ENCODE results near the gene ASCL2.

Gene ASCL2

GRCh38 chr11:2261436-2262230 lies 8.8 kb downstream of the ASCL2 start:
- Histone ChIP-seq H3K79me2 (ENCODE audit: control insufficient read depth, low read length) (no peaks in the 10 kb centered on the region), H3K27ac (ENCODE audit: low read depth, low read length) (no peak overlapping the region), H4K20me1 (ENCODE audit: control insufficient read depth, insufficient read depth, low read depth, low read length) (no peaks in the 10 kb centered on the region), H3K4me2 (ENCODE audit: low read length) (no peak overlapping the region), H3K9me3 (ENCODE audit: control insufficient read depth, insufficient read depth, low read length) (no peaks in the 10 kb centered on the region), H3K4me3 (ENCODE audit: low read length) (no peak overlapping the region), H3K9me2 (replicated peaks; ENCODE audit: control insufficient read depth, low read length) (no peaks in the 10 kb centered on the region), H3K36me3 (ENCODE audit: control insufficient read depth, low read length) (no peaks in the 10 kb centered on the region), H3F3A (ENCODE audit: control insufficient read depth, insufficient read depth) (peaks cover 3% of the 10 kb centered on the region; the same call in 1 of the 2 replicates), H3K27me3 (ENCODE audit: control insufficient read depth, low read length) (no peaks in the 10 kb centered on the region), H3K4me1 (ENCODE audit: control insufficient read depth, low read length) (peaks cover 17% of the 10 kb centered on the region)
- TF ChIP-seq EZH2phosphoT487 (IDR thresholded peaks at IDR 0.05; ENCODE audit: borderline replicate concordance, low read length) (no peak), CTCF (IDR thresholded peaks at IDR 0.05; ENCODE audit: low read depth, low read length, poor library complexity, severe bottlenecking) (no peak)

- no peak overlapping the region for H3K4me2 ChIP-seq (ENCODE audit: low read length)
- H3K27me3 ChIP-seq (ENCODE audit: control insufficient read depth, low read length): no peaks in the 10 kb centered on the region
- no peak overlapping the region for H3K4me3 ChIP-seq (ENCODE audit: low read length)
- H3K79me2 ChIP-seq (ENCODE audit: control insufficient read depth, low read length): no peaks in the 10 kb centered on the region
- peaks cover 2% of the 10 kb centered on the region; the same call in 1 of the 2 replicates for H3F3A ChIP-seq (ENCODE audit: control insufficient read depth, insufficient read depth)
- H3K27ac ChIP-seq (ENCODE audit: low read depth, low read length): no peak overlapping the region
- no peaks in the 10 kb centered on the region for H3K9me2 ChIP-seq (replicated peaks; ENCODE audit: control insufficient read depth, low read length)
- TF ChIP-seq CTCF (IDR thresholded peaks at IDR 0.05; ENCODE audit: low read depth, low read length, poor library complexity, severe bottlenecking) (no peak), EZH2phosphoT487 (IDR thresholded peaks at IDR 0.05; ENCODE audit: borderline replicate concordance, low read length) (no peak)
- peaks cover 8% of the 10 kb centered on the region for H3K4me1 ChIP-seq (ENCODE audit: control insufficient read depth, low read length)
- H4K20me1 ChIP-seq (ENCODE audit: control insufficient read depth, insufficient read depth, low read depth, low read length): no peaks in the 10 kb centered on the region
- H3K36me3 ChIP-seq (ENCODE audit: control insufficient read depth, low read length): no peaks in the 10 kb centered on the region
- no peaks in the 10 kb centered on the region for H3K9me3 ChIP-seq (ENCODE audit: control insufficient read depth, insufficient read depth, low read length)
Observed at GRCh38 chr11:2260491-2261364, 9.7 kb downstream of the ASCL2 start.

- no peaks in the 10 kb centered on the region for H3K9me2 ChIP-seq (replicated peaks; ENCODE audit: control insufficient read depth, low read length)
- no peaks in the 10 kb centered on the region for H4K20me1 ChIP-seq (ENCODE audit: control insufficient read depth, insufficient read depth, low read depth, low read length)
- H3K36me3 ChIP-seq (ENCODE audit: control insufficient read depth, low read length): no peaks in the 10 kb centered on the region
- H3K4me1 ChIP-seq (ENCODE audit: control insufficient read depth, low read length): peaks cover under 1% of the 10 kb centered on the region
- no peak overlapping the region for H3K4me3 ChIP-seq (ENCODE audit: low read length)
- H3K27me3 ChIP-seq (ENCODE audit: control insufficient read depth, low read length): no peaks in the 10 kb centered on the region
- H3K79me2 ChIP-seq (ENCODE audit: control insufficient read depth, low read length): no peaks in the 10 kb centered on the region
- no peak overlapping the region for H3K27ac ChIP-seq (ENCODE audit: low read depth, low read length)
- H3K9me3 ChIP-seq (ENCODE audit: control insufficient read depth, insufficient read depth, low read length): no peaks in the 10 kb centered on the region
- TF ChIP-seq CTCF (IDR thresholded peaks at IDR 0.05; ENCODE audit: low read depth, low read length, poor library complexity, severe bottlenecking) (no peak), EZH2phosphoT487 (IDR thresholded peaks at IDR 0.05; ENCODE audit: borderline replicate concordance, low read length) (no peak)
- H3K4me2 ChIP-seq (ENCODE audit: low read length): no peak overlapping the region
- H3F3A ChIP-seq (ENCODE audit: control insufficient read depth, insufficient read depth): no peaks in the 10 kb centered on the region
Observed at GRCh38 chr11:2259897-2260451, 10.4 kb downstream of the ASCL2 start.
